GM19397 (cell line): ENCODE results near the gene BRD2.

Experiments
- ATAC-seq: cut with Tn5 transposase; IDR thresholded peaks from one replicate; pipeline ENCODE4 v1.9.1; 2021; ENCODE audit warnings: mild to moderate bottlenecking, moderate library complexity; ENCODE audit not compliant: unreplicated experiment

Gene BRD2

GRCh38 chr6:32947552-32948465, 20.6 kb upstream of the BRD2 start:
- no peak for ATAC-seq

GRCh38 chr6:32949113-32949512, 19.3 kb upstream of the BRD2 start:
- no peak for ATAC-seq

- no peak for ATAC-seq
Observed at GRCh38 chr6:32950010-32950409, 18.4 kb upstream of the BRD2 start.

GRCh38 chr6:32950449-32950848, 17.9 kb upstream of the BRD2 start:
- no peak for ATAC-seq

GRCh38 chr6:32952817-32953739, 15.3 kb upstream of the BRD2 start, which contains the start of gene HLA-DMA:
Gene HLA-DMA, minus strand, starts transcription at chr6:32953097. Its CDS starts 61 bp downstream, at chr6:32953036.
- ATAC-seq, result peak; percentile 85

GRCh38 chr6:32953775-32954174, 14.6 kb upstream of the BRD2 start:
- no peak for ATAC-seq

GRCh38 chr6:32954267-32954666, 14.1 kb upstream of the BRD2 start:
- ATAC-seq, result no peak

GRCh38 chr6:32954986-32955802, 13.2 kb upstream of the BRD2 start:
- ATAC-seq, result no peak

GRCh38 chr6:32956176-32956575, 12.2 kb upstream of the BRD2 start:
- ATAC-seq, result no peak

GRCh38 chr6:32960563-32960962, 7.8 kb upstream of the BRD2 start:
- no peak for ATAC-seq

GRCh38 chr6:32962213-32962826, 6.1 kb upstream of the BRD2 start:
- ATAC-seq, result no peak

- ATAC-seq, result no peak
Observed at GRCh38 chr6:32963866-32964265, 4.5 kb upstream of the BRD2 start.

GRCh38 chr6:32964776-32965175, 3.6 kb upstream of the BRD2 start:
- ATAC-seq, result no peak

- ATAC-seq, result no peak
Observed at GRCh38 chr6:32967151-32968091, 973 bp upstream of the BRD2 start.

GRCh38 chr6:32968867-32969684, 682 bp downstream of the BRD2 start:
- ATAC-seq, result no peak

GRCh38 chr6:32969685-32970412, 1.5 kb downstream of the BRD2 start:
- no peak for ATAC-seq

- no peak for ATAC-seq
Observed at GRCh38 chr6:32970413-32971241, 2.2 kb downstream of the BRD2 start.
